ENCODE data around the gene SNX5. TPM values are rescaled to one million over a fixed set of nuclear protein-coding genes. Genes with fewer than 3 reads are reported as not detected.

Gene SNX5
- total and polyA plus RNA-seq, 2 of the 13 experiments (the other 11 are each of a cell fraction or from before 2014, with no cell fraction given) = 664 to 1,040 TPM

DNA sequence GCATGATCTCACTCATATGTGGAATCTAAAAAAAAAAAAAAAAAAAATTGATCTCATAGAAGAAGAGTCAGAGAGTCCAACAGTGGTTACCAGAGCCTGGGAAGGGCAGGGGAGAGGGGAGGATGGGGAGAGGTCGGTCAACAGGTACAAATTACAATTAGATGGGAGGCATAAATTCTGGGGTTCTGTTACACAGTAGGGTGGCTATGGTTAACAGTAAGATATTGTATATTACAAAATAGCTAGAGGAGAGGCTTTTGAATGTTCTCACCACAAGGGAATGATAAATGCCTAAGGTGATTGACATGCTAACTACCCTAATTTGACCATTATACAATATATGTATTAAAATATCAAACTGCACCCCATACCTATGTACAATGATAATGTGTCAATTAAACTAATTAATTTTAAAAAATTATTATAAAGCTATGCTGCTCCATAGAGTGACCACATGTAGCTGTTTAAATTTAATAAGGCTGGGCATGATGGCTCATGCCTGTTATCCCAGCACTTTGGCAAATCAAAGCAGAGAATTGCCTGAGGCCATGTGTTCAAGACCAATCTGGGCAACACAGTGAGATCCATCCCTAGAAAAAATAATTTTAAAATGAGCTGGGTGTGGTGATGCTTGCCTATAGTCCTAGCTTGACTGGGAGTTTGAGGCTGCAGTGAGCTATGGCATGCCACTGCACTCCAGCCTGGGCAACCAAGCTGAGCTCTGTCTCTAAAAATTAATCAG, 70.9 kb downstream of the SNX5 start:
- BruUV-seq (replicated peaks) = no TSS peak
- Histone ChIP-seq H3K9me3 (ENCODE audit: low read length) (no peaks in the 10 kb centered on the region), H3K27ac (ENCODE audit: extremely low read length, insufficient read depth, low read length) (no peak overlapping the region), H3K27me3 (ENCODE audit: control insufficient read depth in 1 of 2, insufficient read depth in 2 of 2, low read length in 2 of 2) (peaks cover 0 to 8% of the 10 kb centered on the region in 2 experiments; a peak in 4 of 5 replicates), H3K79me2 (ENCODE audit: insufficient read depth, low read length) (no peaks in the 10 kb centered on the region), H2AFZ (ENCODE audit: low read length) (no peak overlapping the region), H3K4me1 (ENCODE audit: insufficient read depth, low read length) (peaks cover 61% of the 10 kb centered on the region), H3K9ac (ENCODE audit: insufficient read depth, low read depth, low read length) (no peak overlapping the region), H3K4me2 (ENCODE audit: low read depth, low read length) (no peak overlapping the region; the same call in 1 of the 2 replicates), H3K4me3 (replicated peaks in 1 of 3; ENCODE audit: insufficient read depth in 1 of 3, low read depth in 2 of 3, low read length in 3 of 3) (no peak overlapping the region), H3K36me3 (replicated peaks in 1 of 2; ENCODE audit: control insufficient read depth in 1 of 2, insufficient read depth in 2 of 2, low read length in 2 of 2) (no peaks in the 10 kb centered on the region), H4K20me1 (ENCODE audit: insufficient read depth, low read length) (no peaks in the 10 kb centered on the region)
- no peak for FAIRE-seq
- in situ Hi-C loops (cut with HindIII; ENCODE audit: extremely low pct_ligation_motif_present, low pct_unique_long_range_greater_than_20kb) (no loop called here), intact Hi-C loops (cut with micrococcal nuclease; ENCODE audit: unreplicated experiment) (loop anchor here (1.0 to 5.0 kb wide), 12 partner anchors 34 to 360 kb away; no protein-coding TSS in a partner anchor)
- 4% methylated on average over 1 of the region's 1 CpG for WGBS (ENCODE audit: low lambda C conversion rate)
- CTCF ChIA-PET (ENCODE audit: low intra/inter-chr PET ratio, low total read pairs) = interaction anchor here (0.6 to 2.7 kb wide), 12 partner anchors 23 to 393 kb away, joined by 3 to 29 read pairs (median 8); partner anchors contain the start of gene RRBP1
- POLR2A ChIA-PET = interaction anchor here (0.8 to 21.6 kb wide), 12 partner anchors 15 to 328 kb away, joined by 3 to 724 read pairs (median 4); partner anchors contain the start of genes DSTN and RRBP1
- ATAC-seq = peak; percentile 8
- DNase-seq (ENCODE audit: low spot score) = no peak
- TF ChIP-seq ZMYM3 (CRISPR knock-in tag; IDR thresholded peaks at IDR 0.05) (no peak), ZNF841 (CRISPR knock-in tag; IDR thresholded peaks at IDR 0.05; ENCODE audit: borderline replicate concordance) (no peak), HDAC1 (CRISPR knock-in tag; IDR thresholded peaks at IDR 0.05) (peak; percentile 22; the same call in 1 of the 2 replicates), CBX1 (IDR thresholded peaks at IDR 0.05; ENCODE audit: low read depth) (peak; percentile 2), ZNF264 (CRISPR knock-in tag; IDR thresholded peaks at IDR 0.05) (no peak), HNRNPK (IDR thresholded peaks at IDR 0.05; ENCODE audit: low read depth, low read length, poor library complexity, severe bottlenecking) (peak; percentile 57), SMYD3 (CRISPR knock-in tag; IDR thresholded peaks at IDR 0.05) (no peak), NFATC3 (CRISPR knock-in tag; IDR thresholded peaks at IDR 0.05) (no peak), RFX1 (IDR thresholded peaks at IDR 0.05) (no peak), ZNF260 (CRISPR knock-in tag; IDR thresholded peaks at IDR 0.05; ENCODE audit: borderline replicate concordance, low read depth) (no peak), NR2F1 (CRISPR knock-in tag; IDR thresholded peaks at IDR 0.05) (no peak), GLI4 (CRISPR knock-in tag; IDR thresholded peaks at IDR 0.05; ENCODE audit: borderline replicate concordance) (0 out of 2 replicates have a peak, but pooled peaks have one; percentile 10), PPARG (CRISPR knock-in tag; conservative IDR thresholded peaks at IDR 0.05) (no peak)
- TF ChIP-seq, protein P1, sequence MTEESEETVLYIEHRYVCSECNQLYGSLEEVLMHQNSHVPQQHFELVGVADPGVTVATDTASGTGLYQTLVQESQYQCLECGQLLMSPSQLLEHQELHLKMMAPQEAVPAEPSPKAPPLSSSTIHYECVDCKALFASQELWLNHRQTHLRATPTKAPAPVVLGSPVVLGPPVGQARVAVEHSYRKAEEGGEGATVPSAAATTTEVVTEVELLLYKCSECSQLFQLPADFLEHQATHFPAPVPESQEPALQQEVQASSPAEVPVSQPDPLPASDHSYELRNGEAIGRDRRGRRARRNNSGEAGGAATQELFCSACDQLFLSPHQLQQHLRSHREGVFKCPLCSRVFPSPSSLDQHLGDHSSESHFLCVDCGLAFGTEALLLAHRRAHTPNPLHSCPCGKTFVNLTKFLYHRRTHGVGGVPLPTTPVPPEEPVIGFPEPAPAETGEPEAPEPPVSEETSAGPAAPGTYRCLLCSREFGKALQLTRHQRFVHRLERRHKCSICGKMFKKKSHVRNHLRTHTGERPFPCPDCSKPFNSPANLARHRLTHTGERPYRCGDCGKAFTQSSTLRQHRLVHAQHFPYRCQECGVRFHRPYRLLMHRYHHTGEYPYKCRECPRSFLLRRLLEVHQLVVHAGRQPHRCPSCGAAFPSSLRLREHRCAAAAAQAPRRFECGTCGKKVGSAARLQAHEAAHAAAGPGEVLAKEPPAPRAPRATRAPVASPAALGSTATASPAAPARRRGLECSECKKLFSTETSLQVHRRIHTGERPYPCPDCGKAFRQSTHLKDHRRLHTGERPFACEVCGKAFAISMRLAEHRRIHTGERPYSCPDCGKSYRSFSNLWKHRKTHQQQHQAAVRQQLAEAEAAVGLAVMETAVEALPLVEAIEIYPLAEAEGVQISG (CRISPR knock-in tag; IDR thresholded peaks at IDR 0.05) = no peak
- TF ChIP-seq, protein P2, sequence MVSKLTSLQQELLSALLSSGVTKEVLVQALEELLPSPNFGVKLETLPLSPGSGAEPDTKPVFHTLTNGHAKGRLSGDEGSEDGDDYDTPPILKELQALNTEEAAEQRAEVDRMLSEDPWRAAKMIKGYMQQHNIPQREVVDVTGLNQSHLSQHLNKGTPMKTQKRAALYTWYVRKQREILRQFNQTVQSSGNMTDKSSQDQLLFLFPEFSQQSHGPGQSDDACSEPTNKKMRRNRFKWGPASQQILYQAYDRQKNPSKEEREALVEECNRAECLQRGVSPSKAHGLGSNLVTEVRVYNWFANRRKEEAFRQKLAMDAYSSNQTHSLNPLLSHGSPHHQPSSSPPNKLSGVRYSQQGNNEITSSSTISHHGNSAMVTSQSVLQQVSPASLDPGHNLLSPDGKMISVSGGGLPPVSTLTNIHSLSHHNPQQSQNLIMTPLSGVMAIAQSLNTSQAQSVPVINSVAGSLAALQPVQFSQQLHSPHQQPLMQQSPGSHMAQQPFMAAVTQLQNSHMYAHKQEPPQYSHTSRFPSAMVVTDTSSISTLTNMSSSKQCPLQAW (CRISPR knock-in tag; IDR thresholded peaks at IDR 0.05) = no peak
- TF ChIP-seq, protein P3, sequence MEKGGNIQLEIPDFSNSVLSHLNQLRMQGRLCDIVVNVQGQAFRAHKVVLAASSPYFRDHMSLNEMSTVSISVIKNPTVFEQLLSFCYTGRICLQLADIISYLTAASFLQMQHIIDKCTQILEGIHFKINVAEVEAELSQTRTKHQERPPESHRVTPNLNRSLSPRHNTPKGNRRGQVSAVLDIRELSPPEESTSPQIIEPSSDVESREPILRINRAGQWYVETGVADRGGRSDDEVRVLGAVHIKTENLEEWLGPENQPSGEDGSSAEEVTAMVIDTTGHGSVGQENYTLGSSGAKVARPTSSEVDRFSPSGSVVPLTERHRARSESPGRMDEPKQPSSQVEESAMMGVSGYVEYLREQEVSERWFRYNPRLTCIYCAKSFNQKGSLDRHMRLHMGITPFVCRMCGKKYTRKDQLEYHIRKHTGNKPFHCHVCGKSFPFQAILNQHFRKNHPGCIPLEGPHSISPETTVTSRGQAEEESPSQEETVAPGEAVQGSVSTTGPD (CRISPR knock-in tag; IDR thresholded peaks at IDR 0.05) = no peak
- TF ChIP-seq, protein P4, sequence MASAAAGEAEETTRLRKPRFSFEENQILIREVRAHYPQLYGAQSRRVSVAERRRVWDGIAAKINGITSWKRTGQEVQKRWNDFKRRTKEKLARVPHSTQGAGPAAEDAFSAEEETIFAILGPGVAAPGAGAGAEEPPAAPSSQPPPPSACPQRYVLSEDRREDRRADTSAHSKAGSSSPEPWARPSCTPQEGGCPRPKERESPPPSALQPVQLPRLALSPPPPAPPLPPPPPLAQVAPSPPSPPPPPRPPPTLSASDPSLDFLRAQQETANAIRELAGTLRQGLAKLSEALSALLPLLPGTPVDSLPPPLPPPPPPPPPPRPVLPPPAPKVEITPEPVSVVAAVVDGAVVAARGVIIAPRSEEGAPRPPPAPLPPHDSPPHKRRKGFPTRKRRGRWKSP (CRISPR knock-in tag; IDR thresholded peaks at IDR 0.05) = 0 out of 2 replicates have a peak, but pooled peaks have one; percentile 14
